ENCODE data around the gene PRDX2.

GRCh38 chr19:12772323-12772722, 29.3 kb downstream of the PRDX2 start:
- TF ChIP-seq CTCF (IDR thresholded peaks at IDR 0.05) = no peak
- no peak for TF ChIP-seq POLR2A (IDR thresholded peaks at IDR 0.05)
